Measurements from ENCODE around the gene NEU4.
"Not testable (repeated sequence)": the region's sequence is repeated elsewhere in the genome, so short reads cannot be mapped to it uniquely, and the experiment has no call there.

Gene NEU4

DNA sequence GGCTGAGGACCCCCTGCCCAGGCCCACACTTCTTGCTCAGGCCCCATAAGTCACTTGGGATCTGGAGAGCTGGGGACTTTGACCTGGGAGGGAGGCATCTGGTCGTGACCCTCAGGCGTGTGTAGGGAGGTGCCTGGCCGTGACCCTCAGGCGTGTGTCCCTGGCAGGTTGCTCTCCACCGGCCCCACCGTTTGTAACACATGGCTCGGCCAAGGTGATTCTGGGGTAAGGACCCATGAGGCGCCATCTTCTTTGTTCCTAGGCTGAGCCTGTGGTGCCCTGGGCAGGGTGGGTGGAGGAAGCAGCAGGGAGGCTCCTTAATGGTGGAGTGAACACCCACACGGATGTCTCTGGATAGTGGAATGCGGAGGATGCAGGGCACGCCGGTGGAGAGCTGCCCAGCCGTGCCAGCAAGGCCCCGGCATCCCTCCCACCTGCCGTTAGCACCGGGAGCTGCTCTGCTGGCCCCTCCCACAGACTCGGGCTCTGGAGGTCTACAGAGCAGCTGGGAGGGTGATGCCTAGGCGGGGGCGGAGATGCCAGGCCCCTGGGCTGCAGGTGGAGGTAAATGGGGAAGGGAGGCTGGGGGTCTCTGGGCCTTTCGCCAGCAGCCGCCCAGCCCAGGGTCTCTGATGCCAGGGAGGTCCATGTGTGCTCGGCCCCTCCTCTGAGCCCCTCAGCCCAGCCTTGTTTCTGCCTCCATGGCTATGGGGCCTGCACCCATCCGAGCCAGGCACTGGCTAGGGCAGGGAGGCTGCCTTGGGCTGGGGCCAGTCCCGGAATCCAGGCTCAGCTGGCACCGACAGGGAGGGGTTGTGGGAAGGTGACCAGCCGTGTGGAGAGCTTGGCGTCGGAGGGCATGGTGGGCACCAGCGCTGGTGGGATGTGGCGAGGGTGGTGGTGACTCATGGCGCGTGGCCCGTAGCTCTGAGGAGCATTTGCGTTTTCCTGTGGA is 33.5 kb upstream of the NEU4 start:
- no peak for DNase-seq

DNA sequence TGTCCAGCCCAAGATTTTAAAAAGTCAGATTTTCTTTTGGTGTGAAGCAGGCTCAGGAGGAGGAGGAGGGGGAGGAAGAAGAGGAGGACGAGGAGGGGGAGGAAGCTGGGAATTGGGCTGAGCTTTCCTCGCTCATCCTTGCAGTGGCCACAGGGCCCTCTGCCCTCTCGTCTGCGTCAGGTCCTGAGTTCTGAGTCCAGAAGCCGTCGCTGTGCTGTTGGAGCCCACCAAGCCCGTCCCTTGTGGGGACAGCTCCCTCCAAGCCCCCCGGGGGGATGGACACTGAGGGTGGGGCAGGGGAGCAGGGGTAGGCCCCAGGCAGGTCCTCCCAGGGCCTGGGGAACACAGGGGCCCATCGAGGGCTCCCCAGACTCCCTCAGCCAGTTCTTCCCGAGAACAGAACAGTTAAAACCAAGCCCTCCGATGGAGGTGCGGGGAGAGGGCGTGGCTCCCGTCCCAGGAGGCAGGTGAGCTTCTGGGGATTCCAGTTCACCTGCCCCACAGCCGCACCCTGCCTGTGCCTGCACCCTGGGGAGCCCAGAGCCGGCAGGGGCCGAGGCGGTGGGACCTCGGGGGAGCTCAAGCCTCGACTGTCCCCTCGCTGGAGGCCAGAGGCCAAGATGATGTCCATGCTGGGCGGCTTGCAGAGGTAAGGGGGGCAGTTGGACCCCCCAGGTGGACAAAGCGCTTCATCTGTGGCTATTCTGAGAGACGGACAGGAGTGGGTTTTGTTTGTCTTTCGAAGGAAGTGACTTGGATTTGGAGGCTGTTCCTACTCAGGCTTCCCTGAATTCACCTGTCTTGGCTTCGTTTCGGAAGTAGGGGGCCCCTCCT is 32.4 kb upstream of the NEU4 start, which contains the start of gene GAL3ST2:
TSS of gene GAL3ST2 (plus strand) at position 487 of the 834 bp plus-strand sequence. CDS start at position 621, 134 bp downstream.
- DNase-seq: no peak

GRCh38 chr2:241777170-241777685 is 31.8 kb upstream of the NEU4 start:
- no peak for DNase-seq

DNA sequence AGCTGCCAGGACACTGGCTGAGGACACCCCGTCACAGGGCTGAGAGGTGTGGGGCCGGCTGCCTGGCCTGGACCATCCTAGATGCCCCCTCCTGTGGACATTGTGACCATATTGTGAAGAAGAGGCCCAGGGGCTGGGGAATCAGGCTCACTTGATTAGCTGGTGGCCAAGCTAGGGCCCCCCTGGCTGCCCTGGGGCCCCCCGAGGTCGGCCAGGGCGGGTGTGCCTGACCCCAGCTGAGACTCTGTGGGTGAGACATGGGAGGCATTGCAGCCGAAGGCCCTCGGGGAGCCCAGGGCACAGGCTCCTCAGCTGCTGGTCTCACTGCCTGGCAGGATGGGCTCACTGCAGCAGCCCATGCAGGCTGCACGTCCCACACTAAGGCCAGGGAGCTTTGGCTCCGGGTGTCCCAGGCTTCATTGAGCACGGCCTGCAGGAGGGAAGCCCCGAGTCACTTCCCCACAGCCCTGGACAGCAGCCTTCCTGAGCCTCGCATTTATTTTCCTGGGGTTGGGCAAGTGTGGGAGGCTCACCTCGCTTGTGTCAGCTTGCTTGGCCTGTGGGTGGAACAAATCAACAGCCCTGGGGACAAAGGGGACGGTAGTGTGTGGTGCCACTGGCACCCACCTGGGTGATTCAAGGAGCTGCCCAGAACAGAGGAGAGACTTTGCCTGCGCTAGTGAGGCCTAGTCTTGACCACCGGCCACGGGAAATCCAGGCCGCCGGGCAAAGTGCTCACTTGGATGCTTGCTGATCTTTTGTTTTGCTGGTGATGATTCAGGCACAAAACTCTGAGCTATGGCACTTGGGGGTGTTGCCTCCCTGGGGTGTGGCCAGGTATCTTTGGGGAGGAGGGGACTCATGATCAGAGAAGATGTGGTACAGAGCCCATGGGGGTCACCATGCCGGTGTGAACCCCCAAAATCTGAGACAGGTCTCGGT is 31.0 kb upstream of the NEU4 start:
- no peak for DNase-seq

DNA sequence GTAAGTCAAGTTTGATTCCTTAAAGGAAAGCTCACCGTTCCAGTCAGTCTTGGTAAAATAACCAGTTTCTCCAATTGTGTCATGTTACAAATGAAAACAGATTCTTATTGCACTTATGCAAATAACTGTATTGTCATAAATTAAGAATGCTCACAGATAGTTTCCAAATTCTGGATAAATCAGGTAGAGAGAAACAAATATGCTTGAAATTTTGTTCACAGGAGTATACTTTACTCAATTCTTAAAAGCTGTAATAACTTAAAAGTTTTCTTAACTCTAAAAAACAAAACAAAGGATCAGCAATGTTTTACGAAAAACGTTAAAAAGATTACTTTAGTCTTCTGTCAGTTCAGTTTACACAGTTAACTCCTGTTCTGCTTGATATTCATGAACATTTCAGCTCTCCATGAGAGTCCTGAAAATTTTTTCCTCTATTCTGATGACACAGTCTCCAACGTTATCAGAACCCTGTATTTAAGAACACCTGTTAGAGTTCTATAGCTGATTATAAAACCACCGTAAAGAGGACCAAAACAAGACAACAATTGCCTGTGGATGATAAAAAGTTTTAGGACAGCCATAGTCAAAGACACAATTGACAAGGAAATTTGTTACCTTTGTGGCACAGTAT is 27.9 kb upstream of the NEU4 start:
- DNase-seq: no peak

DNA sequence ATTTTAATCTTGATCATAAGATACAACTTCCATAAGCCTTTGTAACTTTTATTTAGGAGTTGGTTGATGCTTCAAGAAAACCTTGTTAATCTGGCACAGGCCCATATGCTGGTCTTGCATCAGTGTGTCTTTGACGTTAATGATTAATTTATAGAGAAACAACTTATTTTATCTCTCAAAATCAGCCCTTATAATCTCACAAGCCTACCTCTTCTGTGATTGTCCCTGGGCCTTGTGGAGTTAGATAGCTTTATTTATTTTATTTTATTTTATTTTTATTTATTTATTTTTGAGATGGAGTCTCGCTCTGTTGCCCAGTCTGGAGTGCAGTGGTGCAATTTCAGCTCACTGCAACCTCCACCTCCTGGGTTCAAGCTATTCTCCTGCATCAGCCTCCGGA is 26.9 kb upstream of the NEU4 start:
- DNase-seq: not testable (repeated sequence)

- DNase-seq: no peak
Measured at GRCh38 chr2:241788135-241788534, 20.9 kb upstream of the NEU4 start.

- no peak for DNase-seq
Measured at GRCh38 chr2:241788572-241788971, 20.4 kb upstream of the NEU4 start.

DNA sequence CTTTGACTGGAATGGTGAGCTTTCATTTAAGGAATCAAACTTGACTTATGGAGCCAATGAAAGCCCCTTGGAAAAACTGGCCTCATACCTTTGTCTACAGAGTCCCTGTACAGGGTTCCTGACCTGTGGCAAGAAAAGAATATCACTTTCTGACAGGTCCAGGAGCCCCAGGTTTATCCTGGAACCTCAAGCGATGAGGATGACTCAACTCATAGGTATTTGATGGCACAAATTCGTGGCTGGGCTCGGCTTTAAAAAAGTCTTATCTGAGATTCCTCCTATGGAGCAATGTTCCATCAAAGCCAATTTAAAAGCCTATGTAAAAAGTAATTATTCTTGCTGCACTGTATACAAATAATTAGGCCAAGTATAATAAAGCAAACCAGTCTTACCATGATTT is 17.6 kb upstream of the NEU4 start:
- not testable (repeated sequence) for DNase-seq

- DNase-seq: no peak
Measured at GRCh38 chr2:241793385-241793784, 15.6 kb upstream of the NEU4 start.

DNA sequence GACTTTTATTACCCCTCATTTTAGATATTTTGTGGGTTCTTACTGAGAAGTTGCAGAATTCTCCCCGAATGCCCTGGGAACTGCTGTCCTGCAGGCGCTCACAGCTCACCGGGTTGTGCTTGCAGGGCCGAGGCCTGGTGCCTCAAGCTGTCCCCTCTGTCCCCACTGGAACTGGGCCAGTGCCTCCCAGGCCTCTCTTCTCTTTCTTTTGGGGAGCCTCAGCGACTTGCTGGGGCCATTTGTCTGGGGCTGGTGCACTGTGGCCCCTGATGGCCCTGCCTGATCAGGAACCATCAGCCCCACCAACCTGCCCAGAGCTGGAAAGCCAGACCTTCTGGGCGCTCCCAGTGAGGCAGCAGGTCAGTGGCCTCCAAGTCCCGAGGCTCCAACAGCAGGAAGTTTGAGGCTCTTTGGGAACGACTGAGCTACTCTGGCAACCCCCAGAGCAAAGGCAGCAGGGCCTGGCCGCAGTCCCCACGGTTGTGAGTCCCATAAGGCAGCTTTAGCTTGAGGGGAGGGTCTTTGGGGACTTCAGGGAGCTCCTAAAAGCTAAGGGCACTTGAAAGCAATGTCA is 14.7 kb upstream of the NEU4 start:
- DNase-seq: no peak

GRCh38 chr2:241795021-241795999 is 13.7 kb upstream of the NEU4 start:
- no peak for DNase-seq

DNA sequence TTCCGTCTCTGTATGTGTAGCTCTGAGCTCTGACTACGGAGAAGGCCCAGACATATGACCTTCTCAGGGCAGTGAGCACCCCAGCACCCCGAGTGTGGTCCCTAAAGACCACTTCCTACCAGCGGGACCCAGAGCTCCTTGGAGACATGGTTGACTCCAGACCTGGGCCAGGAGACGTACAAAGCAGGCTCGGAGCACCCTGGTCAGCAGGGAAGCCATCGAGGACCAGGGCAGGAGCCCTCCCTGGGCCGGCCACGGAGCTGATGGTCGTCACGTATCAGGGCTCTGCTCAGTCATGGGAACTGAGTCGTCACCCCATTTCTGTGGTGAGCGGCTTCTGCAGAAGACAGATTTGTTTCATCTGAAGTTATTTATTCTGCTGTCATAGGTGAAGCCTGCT is 12.8 kb upstream of the NEU4 start:
- DNase-seq: no peak

- no peak for DNase-seq
Measured at GRCh38 chr2:241796610-241797138, 12.3 kb upstream of the NEU4 start.

- no peak for DNase-seq
Measured at GRCh38 chr2:241797441-241798080, 11.4 kb upstream of the NEU4 start.

GRCh38 chr2:241798081-241798630 is 10.8 kb upstream of the NEU4 start:
- DNase-seq: no peak

DNA sequence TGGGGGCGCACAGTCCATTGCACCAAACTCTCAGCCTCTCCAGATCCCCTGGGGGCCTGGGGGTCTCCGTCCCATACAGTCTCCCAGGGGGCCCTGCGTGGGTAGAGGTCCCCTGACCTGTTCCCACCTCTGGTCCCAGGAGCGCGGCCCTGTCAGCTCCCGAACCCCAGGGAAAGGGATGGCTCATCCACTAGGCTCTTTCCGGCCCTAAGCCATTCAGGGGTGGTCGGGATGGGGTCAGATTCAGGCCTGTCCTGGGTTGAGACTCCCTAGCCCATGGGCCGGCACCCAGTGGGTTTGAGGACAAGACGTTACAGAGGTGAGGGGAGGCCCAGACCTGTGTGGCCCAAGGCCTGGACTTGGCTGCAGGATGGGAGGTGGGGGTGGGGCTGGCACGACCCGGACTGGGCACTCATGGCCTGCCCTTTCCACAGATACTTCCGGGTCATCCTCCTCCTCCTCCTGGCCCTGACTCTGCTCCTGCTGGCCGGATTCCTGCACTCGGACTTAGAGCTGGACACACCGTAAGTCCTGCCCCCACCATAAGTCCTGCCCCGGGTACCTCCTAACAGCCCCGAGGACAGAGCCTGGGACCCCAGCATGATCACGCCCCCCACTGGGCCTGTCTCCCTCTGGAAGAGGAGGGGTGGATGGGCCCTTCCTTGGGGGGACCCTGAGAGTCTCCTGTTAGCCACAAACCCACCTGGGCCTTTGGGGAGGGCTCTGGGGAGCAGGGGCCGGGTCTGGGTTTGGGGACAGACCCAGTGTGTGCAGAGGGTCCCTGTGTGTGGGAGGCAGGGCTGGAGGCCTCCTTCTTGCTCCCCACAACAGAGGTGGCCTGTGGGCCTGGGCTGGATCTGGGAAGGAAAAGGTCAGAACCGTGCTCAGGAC is 10.1 kb upstream of the NEU4 start:
- DNase-seq: no peak
